GM19238 (cell line): ENCODE results near the gene MRPL43.
A peak's percentile ranks its signal among the peaks of the same experiment; 100 is the strongest.
"Not testable (repeated sequence)": the region's sequence is repeated elsewhere in the genome, so short reads cannot be mapped to it uniquely, and the experiment has no call there.

Experiments
- DNase-seq: peaks from one replicate; pipeline ENCODE4 v3.0.0; 2011; ENCODE audit warnings: low spot score; ENCODE audit not compliant: insufficient read length

The MRPL43 gene

GRCh38 chr10:100983868-100984671, 3.2 kb downstream of the MRPL43 start:
- no peak for DNase-seq

GRCh38 chr10:100982916-100983830, 4.1 kb downstream of the MRPL43 start:
- DNase-seq, result no peak

GRCh38 chr10:100981178-100981772, 6.0 kb downstream of the MRPL43 start:
- DNase-seq, result no peak

- DNase-seq, result no peak
These were observed 6.6 kb downstream of the MRPL43 start for GRCh38 chr10:100980711-100981110.

DNA sequence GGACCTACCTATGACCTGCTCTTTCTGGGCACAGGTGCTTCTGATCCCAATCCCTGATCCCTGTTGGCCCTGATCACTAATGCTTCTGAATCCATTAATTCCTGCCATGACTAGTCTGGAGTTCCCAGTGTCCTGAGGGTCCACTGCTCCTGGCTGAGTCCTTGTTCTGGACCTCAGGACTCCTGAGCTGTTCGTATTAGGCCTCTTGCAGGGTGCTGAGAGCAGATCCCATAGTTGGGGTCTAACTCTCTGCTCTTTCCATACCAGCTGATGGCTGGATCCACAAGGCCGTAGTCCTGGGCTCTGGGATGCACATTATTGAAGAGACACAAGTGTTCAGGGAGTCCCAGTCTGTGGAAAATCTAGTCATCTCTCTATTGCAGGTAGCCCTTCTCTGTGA, 7.0 kb downstream of the MRPL43 start:
- no peak for DNase-seq

- no peak for DNase-seq
These were observed 7.5 kb downstream of the MRPL43 start for GRCh38 chr10:100979791-100980272.

DNA sequence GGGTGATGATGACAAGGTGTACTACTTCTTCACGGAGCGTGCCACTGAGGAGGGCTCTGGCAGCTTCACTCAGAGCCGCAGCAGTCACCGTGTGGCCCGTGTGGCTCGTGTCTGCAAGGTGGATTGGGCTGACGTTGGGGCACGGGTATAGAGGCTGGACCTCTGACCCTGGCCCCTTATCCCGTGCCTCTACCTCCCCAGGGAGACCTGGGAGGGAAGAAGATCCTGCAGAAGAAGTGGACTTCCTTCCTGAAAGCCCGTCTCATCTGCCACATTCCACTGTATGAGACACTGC, 8.4 kb downstream of the MRPL43 start:
- DNase-seq, result no peak

DNA sequence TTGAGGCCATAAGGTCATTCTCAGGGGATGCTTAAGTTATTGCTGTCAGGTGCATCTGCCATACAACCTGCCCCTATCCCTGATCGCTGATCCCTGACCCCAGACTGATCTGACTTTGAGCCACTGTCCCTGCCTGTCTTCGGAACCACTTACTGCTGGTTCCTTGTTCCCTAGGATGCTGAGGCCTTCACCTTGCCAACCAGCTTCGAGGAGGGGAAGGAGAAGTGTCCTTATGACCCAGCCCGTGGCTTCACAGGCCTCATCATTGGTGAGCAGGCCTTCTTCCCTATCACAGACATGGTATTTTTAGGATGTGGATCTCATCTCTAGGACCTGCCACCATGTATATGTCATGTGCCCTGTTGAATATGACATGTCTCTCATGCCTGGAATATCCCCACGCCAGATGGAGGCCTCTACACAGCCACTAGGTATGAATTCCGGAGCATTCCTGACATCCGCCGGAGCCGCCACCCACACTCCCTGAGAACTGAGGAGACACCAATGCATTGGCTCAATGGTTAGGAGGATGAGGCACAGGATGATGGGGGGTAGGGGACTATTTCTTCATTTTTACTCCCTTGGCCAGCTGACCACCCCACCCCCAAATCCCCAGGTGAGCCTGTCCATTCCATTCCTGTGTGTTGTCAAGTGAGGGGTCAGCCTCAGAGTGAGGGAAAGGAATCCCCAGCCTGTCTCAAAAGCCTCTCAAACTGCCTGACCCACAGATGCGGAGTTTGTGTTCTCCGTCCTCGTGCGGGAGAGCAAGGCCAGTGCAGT, 9.0 kb downstream of the MRPL43 start:
- DNase-seq, result no peak

- DNase-seq, result no peak
These were observed 9.9 kb downstream of the MRPL43 start for GRCh38 chr10:100977436-100977835.

GRCh38 chr10:100976906-100977305, 10.4 kb downstream of the MRPL43 start:
- no peak for DNase-seq

- DNase-seq, result not testable (repeated sequence)
These were observed 11.9 kb downstream of the MRPL43 start for GRCh38 chr10:100975397-100975796.

GRCh38 chr10:100972904-100973535, 14.3 kb downstream of the MRPL43 start:
- no peak for DNase-seq

- DNase-seq, result no peak
These were observed 15.0 kb downstream of the MRPL43 start for GRCh38 chr10:100972115-100972903.

DNA sequence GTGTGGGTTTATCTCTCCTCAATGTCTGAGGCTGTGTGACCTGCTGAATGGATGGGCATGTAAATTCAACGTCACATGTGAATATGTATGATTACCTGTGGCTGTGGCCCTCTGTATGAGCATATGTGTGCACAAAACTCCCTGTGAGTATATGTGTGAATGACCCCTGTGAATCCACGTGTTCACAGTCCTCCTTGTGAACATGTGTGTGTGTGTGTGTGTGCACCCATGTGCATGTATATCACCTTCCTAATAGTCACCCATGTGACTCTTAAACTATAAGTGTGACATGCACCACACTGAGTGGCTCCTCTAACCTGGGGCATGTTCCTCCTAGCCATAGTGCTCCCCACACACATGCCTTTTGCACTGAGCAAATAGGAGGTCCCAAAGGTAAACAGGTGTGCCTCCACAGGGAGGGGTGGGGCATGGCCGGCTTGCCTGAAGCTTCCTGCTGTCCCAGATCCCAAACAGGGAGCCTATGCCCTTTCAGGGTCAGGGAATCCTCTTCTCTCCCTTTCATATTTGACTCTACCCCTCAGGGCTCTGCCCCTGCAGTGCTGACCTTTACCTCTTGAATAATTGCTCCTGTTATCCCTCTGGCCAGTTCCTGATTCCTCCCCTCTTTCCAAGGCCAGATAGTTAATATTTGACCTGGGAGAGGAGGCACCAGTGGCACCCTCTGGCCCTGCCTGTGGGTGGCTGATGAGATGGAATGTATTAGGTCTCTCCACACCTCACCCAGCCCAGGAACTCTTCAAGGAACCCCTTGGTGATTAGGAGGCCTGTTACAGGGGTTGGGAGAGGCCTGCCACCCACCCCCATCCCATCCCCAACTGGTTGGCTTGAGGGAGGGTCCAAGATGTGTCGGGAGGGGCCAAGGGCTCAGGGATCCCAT, 16.1 kb downstream of the MRPL43 start:
- no peak for DNase-seq

- DNase-seq, result no peak
These were observed 17.0 kb downstream of the MRPL43 start for GRCh38 chr10:100970076-100970913.

GRCh38 chr10:100969187-100970075, 17.9 kb downstream of the MRPL43 start, which contains the start of gene SEMA4G:
Gene SEMA4G (plus strand): TSS chr10:100969504. CDS start chr10:100972913, 3,409 bp downstream.
- peak; percentile 57 for DNase-seq

- DNase-seq, result no peak
These were observed 18.5 kb downstream of the MRPL43 start for GRCh38 chr10:100968863-100969186.
